Sigmoid colon (tissue), 7 donors: ENCODE results near the gene ABCC4. TPM values are rescaled to one million over a fixed set of nuclear protein-coding genes. Genes with fewer than 3 reads are reported as not detected.

Source experiments
- DNase-seq: peaks from one replicate; pipeline ENCODE4 v3.0.0-alpha.2; 2019
- H3K27ac ChIP-seq, 4 donors: fragments of 200-600 bp; sonication (generic); one replicate each; pipeline ENCODE4 v1.5.1; 2016 to 2019; ENCODE audit warnings: mild to moderate bottlenecking in 1 of 4
- H3K27me3 ChIP-seq, 3 donors: fragments of 200-600 bp; sonication (generic); one replicate each; pipeline ENCODE4 v1.5.1; 2019; ENCODE audit warnings: mild to moderate bottlenecking in 1 of 3
- H3K36me3 ChIP-seq, 4 donors: fragments of 200-600 bp; sonication (generic); one replicate each; pipeline ENCODE4 v1.5.1; 2016 to 2019
- H3K4me1 ChIP-seq, 4 donors: fragments of 200-600 bp; sonication (generic); one replicate each; pipeline ENCODE4 v1.5.1; 2017 to 2019
- H3K4me3 ChIP-seq, 4 donors: fragments of 200-600 bp; sonication (generic); one replicate each; pipeline ENCODE4 v1.5.1; 2017 to 2019; ENCODE audit warnings: mild to moderate bottlenecking in 2 of 4, moderate library complexity in 1 of 4
- H3K9me3 ChIP-seq, 4 donors: fragments of 200-600 bp in 3 of 4; sonication (generic) in 3 of 4; one replicate each; pipeline versions ENCODE4 v1.5.1 to v1.6.1; 2013 to 2019
- CTCF ChIP-seq, 4 experiments: fragments of 450-650 bp in 3 of 4; fragments of 200-600 bp in 1 of 4; IDR thresholded peaks; one replicate each; pipeline ENCODE4 v1.5.1; 2016 to 2019; ENCODE audit warnings: antibody characterized with exemption in 4 of 4, mild to moderate bottlenecking in 3 of 4, moderate library complexity in 2 of 4
- EP300 ChIP-seq, 4 donors: sonication (generic); formaldehyde crosslinking; IDR thresholded peaks; one replicate each; pipeline ENCODE4 v1.6.1; 2017; ENCODE audit warnings: antibody characterized with exemption in 4 of 4
- POLR2A ChIP-seq, 2 donors: fragments of 450-650 bp; IDR thresholded peaks; one replicate each; pipeline ENCODE4 v1.6.1; 2016; ENCODE audit warnings: antibody characterized with exemption in 2 of 2, mild to moderate bottlenecking in 2 of 2, moderate library complexity in 2 of 2
- POLR2AphosphoS5 ChIP-seq, 4 donors: sonication (generic); formaldehyde crosslinking; IDR thresholded peaks; one replicate each; pipeline ENCODE4 v1.6.1; 2017; ENCODE audit warnings: antibody characterized with exemption in 4 of 4
- WGBS, 2 donors: extraction: QIAGEN DNeasy Blood & Tissue Kit; methylation state at CpG; one replicate each; pipeline ENCODE4 v1.1.7; 2013; 5-methylcytosine and 5-hydroxymethylcytosine counted together
- intact Hi-C: fragments of 100-400 bp; cut with DNase I; formaldehyde crosslinking; loops from one replicate; pipeline ENCODE4 v1.15.1; 2023
- polyA plus RNA-seq, 3 donors: library from polyadenylated mRNA; stranded (reverse); fragments of 200-250 nt; gene quantifications; one replicate each; pipeline ENCODE4 v1.2.3, GENCODE V29; 2013
- total RNA-seq, 4 donors: library from RNA; depleted of rRNA; stranded (reverse); fragments of >200 nt; gene quantifications; one replicate each; pipeline ENCODE4 v1.1.0, GENCODE V29; 2016
- donor health status: healthy with polysubstance abuse.
- donor health status: Bipolar disorder and iron deficiency.
- donor health status: healthy.

ABCC4 gene
- total and polyA plus RNA-seq, 7 donors, result 1.2 to 56.3 (median 24.3) TPM

- 90 to 95% methylated on average over 4 of the region's 4 CpGs for WGBS, 2 donors
- no peak for DNase-seq
- H3K27ac ChIP-seq, result no peak overlapping the region
- peaks cover 0 to 6% (median 0%) of the 10 kb centered on the region in 4 donors for H3K9me3 ChIP-seq
- H3K4me3 ChIP-seq, result no peak overlapping the region
- no peaks in the 10 kb centered on the region for H3K4me1 ChIP-seq
- no peaks in the 10 kb centered on the region for H3K27me3 ChIP-seq
- no peak for TF ChIP-seq POLR2A (IDR thresholded peaks at IDR 0.05)
- intact Hi-C loops, result no loop called here
- H3K36me3 ChIP-seq, result peaks cover 0 to 30% (median 4%) of the 10 kb centered on the region in 4 donors
Measured at GRCh38 chr13:95030821-95031343, 270.4 kb downstream of the ABCC4 start.

- TF ChIP-seq CTCF (IDR thresholded peaks at IDR 0.05) (no peak), EP300 (IDR thresholded peaks at IDR 0.05) (no peak), POLR2A (IDR thresholded peaks at IDR 0.05) (no peak), POLR2AphosphoS5 (IDR thresholded peaks at IDR 0.05) (no peak)
- Histone ChIP-seq H3K4me1 (no peaks in the 10 kb centered on the region), H3K27me3 (no peaks in the 10 kb centered on the region), H3K36me3 (peaks cover 0 to 13% (median 0%) of the 10 kb centered on the region in 4 donors), H3K27ac (no peak overlapping the region), H3K4me3 (no peak overlapping the region), H3K9me3 (peaks cover 0 to 6% (median 0%) of the 10 kb centered on the region in 4 donors)
- intact Hi-C loops, result no loop called here
- no peak for DNase-seq
- WGBS, 2 donors, result 93 to 95% methylated on average over 3 of the region's 3 CpGs
Measured at GRCh38 chr13:95027638-95028037, 273.6 kb downstream of the ABCC4 start.

GRCh38 chr13:95025116-95025515, 276.1 kb downstream of the ABCC4 start:
- Histone ChIP-seq H3K27ac (no peak overlapping the region), H3K9me3 (peaks cover 0 to 6% (median 0%) of the 10 kb centered on the region in 4 donors), H3K4me3 (no peak overlapping the region), H3K36me3 (peaks cover 0 to 31% (median 0%) of the 10 kb centered on the region in 4 donors), H3K27me3 (no peaks in the 10 kb centered on the region), H3K4me1 (no peaks in the 10 kb centered on the region)
- DNase-seq, result no peak
- TF ChIP-seq POLR2AphosphoS5 (IDR thresholded peaks at IDR 0.05) (no peak), EP300 (IDR thresholded peaks at IDR 0.05) (no peak), POLR2A (IDR thresholded peaks at IDR 0.05) (no peak), CTCF (IDR thresholded peaks at IDR 0.05) (no peak)
- WGBS, 2 donors, result 90 to 92% methylated on average over 1 of the region's 1 CpG
- intact Hi-C loops, result no loop called here

GRCh38 chr13:95023405-95023804, 277.8 kb downstream of the ABCC4 start:
- intact Hi-C loops, result no loop called here
- WGBS, 2 donors, result 69 to 94% methylated on average over 4 of the region's 4 CpGs
- H3K36me3 ChIP-seq, result peaks cover 0 to 35% (median 0%) of the 10 kb centered on the region in 4 donors
- no peak overlapping the region for H3K4me3 ChIP-seq
- H3K27me3 ChIP-seq, result no peaks in the 10 kb centered on the region
- H3K9me3 ChIP-seq, result peaks cover 0 to 6% (median 0%) of the 10 kb centered on the region in 4 donors
- no peak overlapping the region for H3K27ac ChIP-seq
- no peaks in the 10 kb centered on the region for H3K4me1 ChIP-seq
- DNase-seq, result no peak
- TF ChIP-seq POLR2AphosphoS5 (IDR thresholded peaks at IDR 0.05) (no peak), EP300 (IDR thresholded peaks at IDR 0.05) (no peak), CTCF (IDR thresholded peaks at IDR 0.05) (no peak), POLR2A (IDR thresholded peaks at IDR 0.05) (no peak)

- intact Hi-C loops, result no loop called here
- Histone ChIP-seq H3K9me3 (no peaks in the 10 kb centered on the region), H3K4me1 (no peaks in the 10 kb centered on the region), H3K4me3 (no peak overlapping the region), H3K27ac (no peak overlapping the region), H3K27me3 (no peaks in the 10 kb centered on the region), H3K36me3 (peaks cover 0 to 35% (median 0%) of the 10 kb centered on the region in 4 donors)
- no peak for TF ChIP-seq CTCF (IDR thresholded peaks at IDR 0.05)
- no peak for TF ChIP-seq POLR2A (IDR thresholded peaks at IDR 0.05)
- no peak for TF ChIP-seq POLR2AphosphoS5 (IDR thresholded peaks at IDR 0.05)
- no peak for TF ChIP-seq EP300 (IDR thresholded peaks at IDR 0.05)
- 94 to 96% methylated on average over 6 of the region's 6 CpGs for WGBS, 2 donors
- no peak for DNase-seq
Measured at GRCh38 chr13:95020298-95020987, 280.8 kb downstream of the ABCC4 start.
